ENCODE measurements around the gene MARCOL.

GRCh38 chr5:148221508-148221907 lies 16.8 kb upstream of the MARCOL start:
- no peak for TF ChIP-seq CTCF (conservative IDR thresholded peaks at IDR 0.05)
- TF ChIP-seq ZFX (IDR thresholded peaks at IDR 0.05), result no peak
